HUES6 (cell line): ENCODE results near the gene PLG.
"Not testable (repeated sequence)": the region's sequence is repeated elsewhere in the genome, so short reads cannot be mapped to it uniquely, and the experiment has no call there.

Experiments used
- H3K27ac ChIP-seq: 2 replicates; pipeline ENCODE4 v1.7.0; 2013; ENCODE audit warnings: low read depth, mild to moderate bottlenecking, low read length, inconsistent platforms
- H3K27me3 ChIP-seq: 2 replicates; pipeline ENCODE4 v1.6.1; 2013; ENCODE audit warnings: low read length; ENCODE audit not compliant: control insufficient read depth, insufficient read depth
- H3K36me3 ChIP-seq: 2 replicates; pipeline ENCODE4 v1.6.1; 2013; ENCODE audit warnings: low read length; ENCODE audit not compliant: control insufficient read depth, insufficient read depth
- H3K4me1 ChIP-seq: 2 replicates; pipeline ENCODE4 v1.6.1; 2013; ENCODE audit warnings: low read length; ENCODE audit not compliant: control insufficient read depth, insufficient read depth
- H3K4me3 ChIP-seq: 2 replicates; pipeline ENCODE4 v1.5.1; 2013; ENCODE audit warnings: low read depth, low read length
- H3K9ac ChIP-seq: one replicate; pipeline ENCODE4 v1.6.1; 2013; ENCODE audit warnings: mild to moderate bottlenecking, low read length
- H3K9me3 ChIP-seq: 2 replicates; pipeline ENCODE4 v1.6.1; 2013; ENCODE audit warnings: low read depth, low read length; ENCODE audit not compliant: control insufficient read depth, insufficient read depth

Gene PLG

GRCh38 chr6:160701918-160702680 is at the start of gene PLG:
Gene PLG (plus strand): TSS chr6:160702244. CDS start chr6:160702305, 61 bp downstream.
- H3K9ac ChIP-seq, H3K36me3 ChIP-seq, H3K4me1 ChIP-seq, H3K9me3 ChIP-seq, H3K4me3 ChIP-seq, H3K27me3 ChIP-seq, H3K27ac ChIP-seq: not testable (repeated sequence)

- H3K27me3 ChIP-seq, result no peaks in the 10 kb centered on the region
- H3K27ac ChIP-seq, result no peak overlapping the region
- H3K4me1 ChIP-seq, result no peaks in the 10 kb centered on the region
- H3K36me3 ChIP-seq, result no peaks in the 10 kb centered on the region
- peaks cover 18% of the 10 kb centered on the region; the same call in 1 of the 2 replicates for H3K9me3 ChIP-seq
- no peak overlapping the region for H3K4me3 ChIP-seq
- H3K9ac ChIP-seq, result no peak overlapping the region
Observed at GRCh38 chr6:160659562-160659961, 42.5 kb upstream of the PLG start.

DNA sequence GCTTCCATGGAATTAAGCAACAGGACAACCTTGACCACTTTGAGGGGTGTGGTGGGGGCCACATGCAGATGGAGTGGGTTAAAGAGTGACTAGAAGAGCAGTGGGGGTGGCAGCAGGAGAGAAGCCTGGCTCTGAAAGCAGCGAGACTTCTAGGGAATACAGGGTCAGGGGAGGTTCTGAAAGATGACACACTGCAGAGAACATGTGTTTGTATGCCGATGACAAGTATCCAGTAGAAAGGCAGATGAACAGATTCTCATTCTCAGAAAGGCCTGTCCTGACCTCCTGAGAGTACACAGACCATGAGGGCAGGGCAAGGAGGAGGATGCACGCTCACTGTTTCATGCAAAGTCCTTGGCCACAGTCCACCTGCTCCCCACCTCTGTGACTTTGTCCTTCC is 40.8 kb upstream of the PLG start:
- Histone ChIP-seq H3K36me3 (no peaks in the 10 kb centered on the region), H3K27ac (no peak overlapping the region), H3K27me3 (no peaks in the 10 kb centered on the region), H3K4me3 (no peak overlapping the region), H3K9me3 (peaks cover 16% of the 10 kb centered on the region; the same call in 1 of the 2 replicates), H3K4me1 (no peaks in the 10 kb centered on the region), H3K9ac (no peak overlapping the region)

GRCh38 chr6:160662429-160662828 is 39.6 kb upstream of the PLG start:
- Histone ChIP-seq H3K9ac (no peak overlapping the region), H3K9me3 (peaks cover 11% of the 10 kb centered on the region; the same call in 1 of the 2 replicates), H3K4me3 (no peak overlapping the region), H3K4me1 (no peaks in the 10 kb centered on the region), H3K27ac (no peak overlapping the region), H3K27me3 (0 out of 2 replicates have a peak, but pooled peaks cover 4% of the 10 kb centered on the region), H3K36me3 (no peaks in the 10 kb centered on the region)

GRCh38 chr6:160662842-160663241 is 39.2 kb upstream of the PLG start:
- no peak overlapping the region for H3K4me3 ChIP-seq
- no peaks in the 10 kb centered on the region for H3K36me3 ChIP-seq
- H3K4me1 ChIP-seq, result no peaks in the 10 kb centered on the region
- no peak overlapping the region for H3K27ac ChIP-seq
- no peak overlapping the region for H3K9ac ChIP-seq
- peaks cover 7% of the 10 kb centered on the region; the same call in 1 of the 2 replicates for H3K9me3 ChIP-seq
- H3K27me3 ChIP-seq, result 0 out of 2 replicates have a peak, but pooled peaks cover 8% of the 10 kb centered on the region

GRCh38 chr6:160664198-160664597 is 37.8 kb upstream of the PLG start, which contains the start of gene LPA:
Gene LPA (minus strand): TSS chr6:160664275. CDS start chr6:160664214, 61 bp downstream.
- not testable (repeated sequence) for H3K27me3 ChIP-seq, H3K4me1 ChIP-seq, H3K4me3 ChIP-seq, H3K9me3 ChIP-seq, H3K36me3 ChIP-seq, H3K27ac ChIP-seq, H3K9ac ChIP-seq

GRCh38 chr6:160667639-160668481 is 34.2 kb upstream of the PLG start:
- Histone ChIP-seq H3K27ac (no peak overlapping the region), H3K9ac (no peak overlapping the region), H3K27me3 (0 out of 2 replicates have a peak, but pooled peaks cover 8% of the 10 kb centered on the region), H3K4me1 (no peaks in the 10 kb centered on the region), H3K9me3 (0 out of 2 replicates have a peak, but pooled peaks cover 2% of the 10 kb centered on the region), H3K36me3 (no peaks in the 10 kb centered on the region), H3K4me3 (no peak overlapping the region)

DNA sequence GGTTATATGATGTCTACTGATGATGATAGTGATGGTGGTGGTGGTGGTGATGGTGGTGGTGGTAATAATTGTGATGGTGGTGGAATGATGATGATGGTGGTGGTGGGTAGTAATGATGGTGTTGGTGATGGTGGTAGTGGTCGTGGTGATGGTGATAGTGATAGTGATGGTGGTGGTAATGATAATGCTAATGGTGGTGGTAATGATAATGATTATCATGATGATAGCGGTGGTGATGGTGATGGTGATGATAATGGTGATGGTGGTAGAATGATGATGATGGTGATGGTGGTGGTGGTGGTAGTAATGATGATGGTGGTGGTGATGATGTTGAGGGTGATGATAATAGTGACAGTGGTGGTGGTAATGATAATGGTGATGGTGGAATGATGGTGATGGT is 33.5 kb upstream of the PLG start:
- Histone ChIP-seq H3K9ac (no peak overlapping the region), H3K27me3 (0 out of 2 replicates have a peak, but pooled peaks cover 8% of the 10 kb centered on the region), H3K9me3 (0 out of 2 replicates have a peak, but pooled peaks cover 2% of the 10 kb centered on the region), H3K36me3 (no peaks in the 10 kb centered on the region), H3K27ac (no peak overlapping the region), H3K4me3 (no peak overlapping the region), H3K4me1 (no peaks in the 10 kb centered on the region)

DNA sequence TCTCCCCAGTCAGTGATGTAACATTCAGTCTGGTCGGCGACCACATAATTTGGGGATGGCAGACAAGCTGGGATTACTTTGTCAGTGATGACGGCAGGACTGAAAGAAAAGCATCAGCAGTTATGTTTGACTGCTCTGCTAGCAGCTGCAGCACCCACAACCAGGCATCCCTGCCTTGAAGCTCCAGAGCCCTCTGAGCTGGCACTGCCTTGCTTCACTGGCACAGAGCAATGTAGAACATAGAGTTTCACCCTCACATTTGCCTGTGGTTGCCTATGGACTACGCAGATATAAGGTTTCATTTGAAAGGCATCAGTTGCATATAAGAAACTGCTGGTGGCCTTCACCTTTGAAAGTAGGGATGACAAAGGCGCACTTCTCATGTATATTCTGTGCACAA is 25.6 kb upstream of the PLG start:
- H3K9me3 ChIP-seq, H3K9ac ChIP-seq, H3K27ac ChIP-seq, H3K36me3 ChIP-seq, H3K4me1 ChIP-seq, H3K4me3 ChIP-seq: not testable (repeated sequence)
- peaks cover 30% of the 10 kb centered on the region for H3K27me3 ChIP-seq

- Histone ChIP-seq H3K27me3 (peaks cover 30% of the 10 kb centered on the region), H3K36me3 (no peaks in the 10 kb centered on the region), H3K4me3 (no peak overlapping the region), H3K9ac (no peak overlapping the region), H3K27ac (no peak overlapping the region), H3K4me1 (no peaks in the 10 kb centered on the region), H3K9me3 (no peaks in the 10 kb centered on the region)
Observed at GRCh38 chr6:160678230-160678629, 23.8 kb upstream of the PLG start.
